GM06990 (cell line): ENCODE results near the gene HS3ST4.

Experiments
- DNase-seq: peaks from one replicate; pipeline ENCODE4 v3.0.0-alpha.2; 2011; ENCODE audit not compliant: insufficient read length; ENCODE audit errors: extremely low read depth
- H3K27me3 ChIP-seq: replicated peaks from 2 replicates; pipeline ENCODE4 v1.6.0; 2011; ENCODE audit warnings: low read length; ENCODE audit not compliant: control insufficient read depth, insufficient read depth
- H3K36me3 ChIP-seq: 2 replicates; pipeline ENCODE4 v1.5.1; 2011; ENCODE audit warnings: low read length; ENCODE audit not compliant: control insufficient read depth, insufficient read depth
- H3K4me3 ChIP-seq: replicated peaks from 2 replicates; pipeline ENCODE4 v1.5.1; 2011; ENCODE audit warnings: low read depth, mild to moderate bottlenecking, control low read depth, low read length
- TF ChIP-seq, protein P1 (sequence below): IDR thresholded peaks from 2 replicates; pipeline ENCODE4 v1.5.1; 2011; ENCODE audit warnings: low read length, control low read depth, mild to moderate bottlenecking, inconsistent platforms; ENCODE audit not compliant: insufficient read depth, poor library complexity, severe bottlenecking

Gene HS3ST4

DNA sequence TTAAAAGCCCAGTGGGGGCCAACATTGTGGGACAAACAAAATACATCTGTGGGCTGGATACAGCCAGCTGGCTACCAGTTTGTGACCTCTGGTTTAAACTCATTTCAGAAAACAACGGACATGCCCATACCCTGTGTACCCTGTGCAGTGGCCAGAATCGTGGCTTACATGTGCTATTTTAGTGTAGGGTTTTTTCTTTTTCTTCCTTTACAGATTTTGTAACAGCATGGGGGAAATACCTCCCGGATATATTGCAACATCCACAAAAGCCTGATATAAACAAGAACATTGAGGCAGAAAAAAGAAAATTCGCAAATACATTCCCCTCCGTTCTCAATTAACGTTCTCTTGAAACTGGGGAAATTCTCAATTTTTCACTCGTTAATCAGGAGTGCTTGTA is 7.3 kb downstream of the HS3ST4 start:
- Histone ChIP-seq H3K27me3 (no peaks in the 10 kb centered on the region), H3K36me3 (no peaks in the 10 kb centered on the region), H3K4me3 (no peak overlapping the region)
- no peak for DNase-seq
- TF ChIP-seq, protein P1, sequence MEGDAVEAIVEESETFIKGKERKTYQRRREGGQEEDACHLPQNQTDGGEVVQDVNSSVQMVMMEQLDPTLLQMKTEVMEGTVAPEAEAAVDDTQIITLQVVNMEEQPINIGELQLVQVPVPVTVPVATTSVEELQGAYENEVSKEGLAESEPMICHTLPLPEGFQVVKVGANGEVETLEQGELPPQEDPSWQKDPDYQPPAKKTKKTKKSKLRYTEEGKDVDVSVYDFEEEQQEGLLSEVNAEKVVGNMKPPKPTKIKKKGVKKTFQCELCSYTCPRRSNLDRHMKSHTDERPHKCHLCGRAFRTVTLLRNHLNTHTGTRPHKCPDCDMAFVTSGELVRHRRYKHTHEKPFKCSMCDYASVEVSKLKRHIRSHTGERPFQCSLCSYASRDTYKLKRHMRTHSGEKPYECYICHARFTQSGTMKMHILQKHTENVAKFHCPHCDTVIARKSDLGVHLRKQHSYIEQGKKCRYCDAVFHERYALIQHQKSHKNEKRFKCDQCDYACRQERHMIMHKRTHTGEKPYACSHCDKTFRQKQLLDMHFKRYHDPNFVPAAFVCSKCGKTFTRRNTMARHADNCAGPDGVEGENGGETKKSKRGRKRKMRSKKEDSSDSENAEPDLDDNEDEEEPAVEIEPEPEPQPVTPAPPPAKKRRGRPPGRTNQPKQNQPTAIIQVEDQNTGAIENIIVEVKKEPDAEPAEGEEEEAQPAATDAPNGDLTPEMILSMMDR, result no peak

- TF ChIP-seq, protein P1, result no peak
- DNase-seq, result no peak
- no peaks in the 10 kb centered on the region for H3K27me3 ChIP-seq
- H3K36me3 ChIP-seq, result no peaks in the 10 kb centered on the region
- H3K4me3 ChIP-seq, result no peak overlapping the region
These were observed 8.8 kb downstream of the HS3ST4 start for GRCh38 chr16:25700547-25700946.

DNA sequence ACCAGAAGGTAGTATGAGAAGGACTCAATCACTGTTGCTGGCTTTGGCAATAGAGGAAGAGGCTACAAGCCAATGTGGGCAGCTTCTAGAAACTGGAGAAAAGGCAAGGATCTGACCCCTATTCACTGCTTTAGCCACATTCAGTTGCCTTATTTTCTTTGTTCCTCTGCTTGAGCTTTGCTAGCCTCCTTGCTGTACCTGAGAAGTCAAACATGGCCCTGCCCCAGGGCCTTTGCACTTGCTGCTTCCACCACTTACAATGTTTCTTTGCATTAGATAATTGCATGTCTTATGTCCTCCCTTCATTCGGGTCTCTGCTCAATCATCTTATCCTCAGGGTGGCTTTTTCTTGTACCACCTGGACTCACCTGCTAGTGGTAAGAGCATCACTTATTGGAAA is 15.8 kb downstream of the HS3ST4 start:
- Histone ChIP-seq H3K36me3 (no peaks in the 10 kb centered on the region), H3K27me3 (no peaks in the 10 kb centered on the region), H3K4me3 (no peak overlapping the region)
- no peak for DNase-seq
- TF ChIP-seq, protein P1, result no peak

- no peak for DNase-seq
- no peak overlapping the region for H3K4me3 ChIP-seq
- TF ChIP-seq, protein P1, result peak; percentile 70
- H3K27me3 ChIP-seq, result no peaks in the 10 kb centered on the region
- no peaks in the 10 kb centered on the region for H3K36me3 ChIP-seq
These were observed 16.3 kb downstream of the HS3ST4 start for GRCh38 chr16:25707982-25708583.

- TF ChIP-seq, protein P1, result no peak
- Histone ChIP-seq H3K4me3 (no peak overlapping the region), H3K36me3 (no peaks in the 10 kb centered on the region), H3K27me3 (no peaks in the 10 kb centered on the region)
- DNase-seq, result no peak
These were observed 17.5 kb downstream of the HS3ST4 start for GRCh38 chr16:25709213-25709612.
